Measurements from ENCODE around the gene CDC42BPB. TPM values are rescaled to one million over a fixed set of nuclear protein-coding genes. Genes with fewer than 3 reads are reported as not detected.

CDC42BPB gene
- total and polyA plus RNA-seq, 2 of the 13 experiments (the other 11 are each of a cell fraction or from before 2014, with no cell fraction given) = 19.7 to 32.3 TPM

DNA sequence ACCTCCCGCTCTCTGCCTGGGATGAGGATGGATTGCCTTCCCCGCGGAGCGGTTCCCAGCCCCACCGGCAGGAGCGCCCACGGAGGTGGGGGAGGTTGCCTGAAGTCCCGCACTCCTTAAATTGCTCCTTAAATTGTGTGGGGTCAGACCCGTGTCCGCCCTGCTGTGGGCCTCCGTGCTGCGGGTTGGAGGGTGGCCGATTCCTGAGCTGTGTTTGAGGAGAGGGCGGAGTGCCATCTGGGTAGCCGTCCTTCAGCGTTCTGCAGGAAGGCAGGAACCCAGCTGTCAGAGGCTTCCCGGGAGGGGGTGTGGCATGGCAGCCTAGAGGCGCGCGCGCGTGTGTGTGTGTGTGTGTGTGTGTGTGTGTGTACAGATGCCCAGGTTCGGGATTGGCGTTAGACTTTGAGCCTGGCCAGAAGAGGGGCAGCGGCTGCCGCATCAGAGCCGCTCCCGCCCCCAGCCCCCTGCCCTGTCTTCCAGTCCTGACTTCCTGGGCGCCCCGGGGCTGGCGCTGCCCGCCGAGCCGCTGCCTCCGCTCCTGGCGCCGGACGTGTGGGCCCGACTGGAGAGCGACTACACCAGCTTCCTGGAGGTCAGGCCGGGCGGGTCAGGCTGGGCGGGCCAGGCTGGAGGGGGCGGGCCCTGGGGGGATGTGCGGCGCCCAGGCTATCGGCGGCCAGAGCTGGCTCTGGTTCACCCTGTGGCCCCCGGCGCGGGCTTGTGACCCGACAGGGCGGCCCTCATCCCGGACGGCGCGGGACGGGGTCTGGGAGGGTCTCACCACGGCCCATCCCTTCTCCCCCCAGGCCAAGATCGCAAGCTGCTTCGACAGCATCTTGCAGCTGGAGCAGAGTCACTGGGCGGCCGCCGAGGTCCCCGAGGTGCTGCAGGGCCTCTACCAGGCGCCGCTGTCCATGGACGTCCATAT, 46.4 kb upstream of the CDC42BPB start (continued):
- TF ChIP-seq ZNF318 (CRISPR knock-in tag; IDR thresholded peaks at IDR 0.05) (peak; percentile 32), HNF4G (IDR thresholded peaks at IDR 0.05; ENCODE audit: borderline replicate concordance, low read depth, low read length) (peak; percentile 62; the same call in 1 of the 2 replicates), HNF4G (CRISPR knock-in tag; IDR thresholded peaks at IDR 0.05; ENCODE audit: borderline replicate concordance, low read depth) (no peak; the same call in none of the 2 replicates), REPIN1 (CRISPR knock-in tag; IDR thresholded peaks at IDR 0.05; ENCODE audit: borderline replicate concordance, low read depth) (no peak; the same call in 1 of the 2 replicates), NCOA5 (CRISPR knock-in tag; IDR thresholded peaks at IDR 0.05) (no peak), HES4 (CRISPR knock-in tag; IDR thresholded peaks at IDR 0.05; ENCODE audit: borderline replicate concordance) (peak; percentile 34; the same call in 1 of the 2 replicates), IRX3 (CRISPR knock-in tag; IDR thresholded peaks at IDR 0.05; ENCODE audit: borderline replicate concordance, low read depth) (no peak), SIX1 (CRISPR knock-in tag; IDR thresholded peaks at IDR 0.05; ENCODE audit: borderline replicate concordance) (no peak), RARA (CRISPR knock-in tag; IDR thresholded peaks at IDR 0.05) (peak; percentile 52), WIZ (CRISPR knock-in tag; IDR thresholded peaks at IDR 0.05) (no peak; the same call in 1 of the 2 replicates), KLF15 (CRISPR knock-in tag; IDR thresholded peaks at IDR 0.05; ENCODE audit: borderline replicate concordance) (0 out of 2 replicates have a peak, but pooled peaks have one; percentile 43), MTA1 (CRISPR knock-in tag; IDR thresholded peaks at IDR 0.05; ENCODE audit: borderline replicate concordance) (peak; percentile 77), ZNF747 (CRISPR knock-in tag; IDR thresholded peaks at IDR 0.05; ENCODE audit: borderline replicate concordance) (no peak)
- TF ChIP-seq, protein P1, sequence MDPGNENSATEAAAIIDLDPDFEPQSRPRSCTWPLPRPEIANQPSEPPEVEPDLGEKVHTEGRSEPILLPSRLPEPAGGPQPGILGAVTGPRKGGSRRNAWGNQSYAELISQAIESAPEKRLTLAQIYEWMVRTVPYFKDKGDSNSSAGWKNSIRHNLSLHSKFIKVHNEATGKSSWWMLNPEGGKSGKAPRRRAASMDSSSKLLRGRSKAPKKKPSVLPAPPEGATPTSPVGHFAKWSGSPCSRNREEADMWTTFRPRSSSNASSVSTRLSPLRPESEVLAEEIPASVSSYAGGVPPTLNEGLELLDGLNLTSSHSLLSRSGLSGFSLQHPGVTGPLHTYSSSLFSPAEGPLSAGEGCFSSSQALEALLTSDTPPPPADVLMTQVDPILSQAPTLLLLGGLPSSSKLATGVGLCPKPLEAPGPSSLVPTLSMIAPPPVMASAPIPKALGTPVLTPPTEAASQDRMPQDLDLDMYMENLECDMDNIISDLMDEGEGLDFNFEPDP (CRISPR knock-in tag; conservative IDR thresholded peaks at IDR 0.05) = no peak
- TF ChIP-seq, protein P2, sequence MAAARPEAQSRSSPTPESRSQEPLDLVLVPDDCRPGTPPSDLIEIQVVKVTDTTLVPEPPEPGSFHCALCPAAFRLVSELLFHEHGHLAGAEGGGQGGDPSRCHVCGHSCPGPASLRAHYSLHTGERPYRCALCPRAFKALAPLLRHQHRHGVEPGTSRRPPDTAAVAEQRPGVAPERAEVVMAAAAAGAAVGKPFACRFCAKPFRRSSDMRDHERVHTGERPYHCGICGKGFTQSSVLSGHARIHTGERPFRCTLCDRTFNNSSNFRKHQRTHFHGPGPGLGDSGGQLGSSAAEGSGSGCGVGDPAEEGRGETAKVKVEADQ (CRISPR knock-in tag; IDR thresholded peaks at IDR 0.05; ENCODE audit: borderline replicate concordance) = no peak
- TF ChIP-seq, protein P3, sequence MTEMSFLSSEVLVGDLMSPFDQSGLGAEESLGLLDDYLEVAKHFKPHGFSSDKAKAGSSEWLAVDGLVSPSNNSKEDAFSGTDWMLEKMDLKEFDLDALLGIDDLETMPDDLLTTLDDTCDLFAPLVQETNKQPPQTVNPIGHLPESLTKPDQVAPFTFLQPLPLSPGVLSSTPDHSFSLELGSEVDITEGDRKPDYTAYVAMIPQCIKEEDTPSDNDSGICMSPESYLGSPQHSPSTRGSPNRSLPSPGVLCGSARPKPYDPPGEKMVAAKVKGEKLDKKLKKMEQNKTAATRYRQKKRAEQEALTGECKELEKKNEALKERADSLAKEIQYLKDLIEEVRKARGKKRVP (CRISPR knock-in tag; IDR thresholded peaks at IDR 0.05) = no peak
